HEK293 (cell line): ENCODE measurements around the gene IQSEC1.
A peak's percentile ranks its signal among the peaks of the same experiment; 100 is the strongest.

Experiments
- ZBTB8A ChIP-seq: fragments of 450-650 bp; formaldehyde crosslinking; IDR thresholded peaks from 2 replicates; pipeline ENCODE4 v1.5.1; 2016; ENCODE audit warnings: missing biosample characterization, missing genetic modification characterization
- ZNF274 ChIP-seq, 2 experiments: fragments of 200-500 bp in 1 of 2; fragments of 450-650 bp in 1 of 2; sonication (Bioruptor generic) in 1 of 2; formaldehyde crosslinking in 1 of 2; IDR thresholded peaks; 2 replicates each; pipeline versions ENCODE4 v1.5.1 to v1.6.1; 2014 to 2016; ENCODE audit warnings: borderline replicate concordance in 1 of 2, inconsistent platforms in 1 of 2, low read length in 1 of 2, missing biosample characterization in 1 of 2, missing genetic modification characterization in 1 of 2
- TF ChIP-seq, protein P1 (sequence below): fragments of 450-650 bp; formaldehyde crosslinking; IDR thresholded peaks from 2 replicates; pipeline ENCODE4 v1.5.1; 2016; ENCODE audit warnings: missing biosample characterization, missing genetic modification characterization
- TF ChIP-seq, protein P2 (sequence below): fragments of 450-650 bp; formaldehyde crosslinking; IDR thresholded peaks from 2 replicates; pipeline ENCODE4 v1.5.1; 2016; ENCODE audit warnings: missing biosample characterization, missing genetic modification characterization

DNA sequence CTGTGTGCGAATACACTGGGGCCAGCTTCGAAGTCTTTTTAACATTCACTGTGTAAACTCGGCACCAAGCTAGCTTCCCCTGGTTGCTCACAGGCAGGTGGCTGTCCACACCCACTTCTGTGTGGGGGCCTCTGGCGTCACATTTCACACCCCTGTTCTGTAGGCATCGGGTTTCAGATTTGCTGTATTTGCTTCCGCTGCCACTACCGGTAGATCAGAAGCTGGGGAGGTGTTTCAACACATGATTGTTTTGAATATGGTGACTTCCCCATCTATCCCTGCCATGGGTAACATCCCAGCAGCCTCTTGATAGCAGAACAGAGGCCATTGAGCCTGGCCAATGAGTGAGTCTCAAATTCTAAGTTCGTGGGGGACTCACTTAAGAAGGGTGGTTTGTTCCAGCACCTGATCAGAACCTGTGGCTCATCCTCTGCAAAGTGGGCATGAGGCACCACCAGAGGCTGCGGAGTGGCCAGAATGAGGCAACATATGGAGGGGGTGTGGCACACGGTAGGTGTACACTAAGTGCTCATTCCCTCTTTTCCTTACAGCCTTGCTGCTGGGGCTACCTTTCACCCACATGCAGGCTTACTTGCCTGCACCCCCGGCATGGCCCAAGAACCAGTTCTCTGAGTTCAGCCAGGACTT, 61.5 kb downstream of the IQSEC1 start:
- TF ChIP-seq, protein P1, sequence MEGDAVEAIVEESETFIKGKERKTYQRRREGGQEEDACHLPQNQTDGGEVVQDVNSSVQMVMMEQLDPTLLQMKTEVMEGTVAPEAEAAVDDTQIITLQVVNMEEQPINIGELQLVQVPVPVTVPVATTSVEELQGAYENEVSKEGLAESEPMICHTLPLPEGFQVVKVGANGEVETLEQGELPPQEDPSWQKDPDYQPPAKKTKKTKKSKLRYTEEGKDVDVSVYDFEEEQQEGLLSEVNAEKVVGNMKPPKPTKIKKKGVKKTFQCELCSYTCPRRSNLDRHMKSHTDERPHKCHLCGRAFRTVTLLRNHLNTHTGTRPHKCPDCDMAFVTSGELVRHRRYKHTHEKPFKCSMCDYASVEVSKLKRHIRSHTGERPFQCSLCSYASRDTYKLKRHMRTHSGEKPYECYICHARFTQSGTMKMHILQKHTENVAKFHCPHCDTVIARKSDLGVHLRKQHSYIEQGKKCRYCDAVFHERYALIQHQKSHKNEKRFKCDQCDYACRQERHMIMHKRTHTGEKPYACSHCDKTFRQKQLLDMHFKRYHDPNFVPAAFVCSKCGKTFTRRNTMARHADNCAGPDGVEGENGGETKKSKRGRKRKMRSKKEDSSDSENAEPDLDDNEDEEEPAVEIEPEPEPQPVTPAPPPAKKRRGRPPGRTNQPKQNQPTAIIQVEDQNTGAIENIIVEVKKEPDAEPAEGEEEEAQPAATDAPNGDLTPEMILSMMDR (tag by site-specific recombination): no peak
- TF ChIP-seq, protein P2, sequence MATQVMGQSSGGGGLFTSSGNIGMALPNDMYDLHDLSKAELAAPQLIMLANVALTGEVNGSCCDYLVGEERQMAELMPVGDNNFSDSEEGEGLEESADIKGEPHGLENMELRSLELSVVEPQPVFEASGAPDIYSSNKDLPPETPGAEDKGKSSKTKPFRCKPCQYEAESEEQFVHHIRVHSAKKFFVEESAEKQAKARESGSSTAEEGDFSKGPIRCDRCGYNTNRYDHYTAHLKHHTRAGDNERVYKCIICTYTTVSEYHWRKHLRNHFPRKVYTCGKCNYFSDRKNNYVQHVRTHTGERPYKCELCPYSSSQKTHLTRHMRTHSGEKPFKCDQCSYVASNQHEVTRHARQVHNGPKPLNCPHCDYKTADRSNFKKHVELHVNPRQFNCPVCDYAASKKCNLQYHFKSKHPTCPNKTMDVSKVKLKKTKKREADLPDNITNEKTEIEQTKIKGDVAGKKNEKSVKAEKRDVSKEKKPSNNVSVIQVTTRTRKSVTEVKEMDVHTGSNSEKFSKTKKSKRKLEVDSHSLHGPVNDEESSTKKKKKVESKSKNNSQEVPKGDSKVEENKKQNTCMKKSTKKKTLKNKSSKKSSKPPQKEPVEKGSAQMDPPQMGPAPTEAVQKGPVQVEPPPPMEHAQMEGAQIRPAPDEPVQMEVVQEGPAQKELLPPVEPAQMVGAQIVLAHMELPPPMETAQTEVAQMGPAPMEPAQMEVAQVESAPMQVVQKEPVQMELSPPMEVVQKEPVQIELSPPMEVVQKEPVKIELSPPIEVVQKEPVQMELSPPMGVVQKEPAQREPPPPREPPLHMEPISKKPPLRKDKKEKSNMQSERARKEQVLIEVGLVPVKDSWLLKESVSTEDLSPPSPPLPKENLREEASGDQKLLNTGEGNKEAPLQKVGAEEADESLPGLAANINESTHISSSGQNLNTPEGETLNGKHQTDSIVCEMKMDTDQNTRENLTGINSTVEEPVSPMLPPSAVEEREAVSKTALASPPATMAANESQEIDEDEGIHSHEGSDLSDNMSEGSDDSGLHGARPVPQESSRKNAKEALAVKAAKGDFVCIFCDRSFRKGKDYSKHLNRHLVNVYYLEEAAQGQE (tag by site-specific recombination): no peak
- TF ChIP-seq ZBTB8A (tag by site-specific recombination): 0 out of 2 replicates have a peak, but pooled peaks have one; percentile 14
- no peak for TF ChIP-seq ZNF274 (IDR thresholded peaks at IDR 0.05; ENCODE audit: low read length)
- TF ChIP-seq ZNF274 (tag by site-specific recombination; IDR thresholded peaks at IDR 0.05; ENCODE audit: borderline replicate concordance): no peak
